Gastroesophageal sphincter (tissue), 3 donors: ENCODE results near the gene SPECC1L.

ENCODE experiments used
- POLR2AphosphoS5 ChIP-seq: sonication (generic); formaldehyde crosslinking; IDR thresholded peaks from one replicate; pipeline ENCODE4 v1.6.1; 2017; ENCODE audit warnings: antibody characterized with exemption
- TF ChIP-seq, protein P1 (sequence below), 4 experiments: fragments of 200-600 bp in 2 of 4; fragments of 450-650 bp in 2 of 4; sonication (generic) in 1 of 4; IDR thresholded peaks; one replicate each; pipeline ENCODE4 v1.5.1; 2017 to 2019; ENCODE audit warnings: antibody characterized with exemption in 4 of 4, mild to moderate bottlenecking in 2 of 4, moderate library complexity in 2 of 4

DNA sequence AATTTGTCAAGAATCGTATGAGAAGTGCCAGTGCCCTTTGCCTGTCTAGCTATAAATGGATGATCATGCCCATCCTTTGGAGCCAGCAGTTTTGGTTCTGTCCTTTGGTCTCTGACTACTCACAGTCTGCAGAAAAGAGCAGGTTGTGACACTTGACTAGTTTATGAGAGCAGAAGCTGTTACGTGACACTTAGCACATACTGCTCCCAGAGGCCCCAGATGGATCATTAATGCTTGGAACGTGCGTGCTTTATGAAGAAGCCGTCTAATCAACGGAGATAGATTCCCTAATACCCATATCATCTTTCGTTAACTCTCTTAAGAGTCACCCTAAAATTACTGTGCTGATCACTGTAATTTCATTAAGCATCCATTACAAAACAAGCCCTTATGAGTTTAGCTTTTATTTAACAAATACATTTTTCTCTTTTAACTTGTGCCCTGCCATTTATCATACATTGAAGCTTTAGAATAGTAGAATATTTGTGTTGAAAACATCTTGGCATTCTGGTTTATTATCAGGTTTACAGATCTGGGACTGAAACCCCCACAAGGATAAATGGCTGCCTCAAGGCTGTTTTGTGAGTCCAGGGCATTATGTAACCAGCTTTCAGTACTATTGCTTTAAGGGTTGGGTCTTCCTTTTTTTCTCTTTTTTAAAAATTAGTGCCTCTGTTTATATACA lies 109.7 kb downstream of the SPECC1L start:
- TF ChIP-seq, protein P1, sequence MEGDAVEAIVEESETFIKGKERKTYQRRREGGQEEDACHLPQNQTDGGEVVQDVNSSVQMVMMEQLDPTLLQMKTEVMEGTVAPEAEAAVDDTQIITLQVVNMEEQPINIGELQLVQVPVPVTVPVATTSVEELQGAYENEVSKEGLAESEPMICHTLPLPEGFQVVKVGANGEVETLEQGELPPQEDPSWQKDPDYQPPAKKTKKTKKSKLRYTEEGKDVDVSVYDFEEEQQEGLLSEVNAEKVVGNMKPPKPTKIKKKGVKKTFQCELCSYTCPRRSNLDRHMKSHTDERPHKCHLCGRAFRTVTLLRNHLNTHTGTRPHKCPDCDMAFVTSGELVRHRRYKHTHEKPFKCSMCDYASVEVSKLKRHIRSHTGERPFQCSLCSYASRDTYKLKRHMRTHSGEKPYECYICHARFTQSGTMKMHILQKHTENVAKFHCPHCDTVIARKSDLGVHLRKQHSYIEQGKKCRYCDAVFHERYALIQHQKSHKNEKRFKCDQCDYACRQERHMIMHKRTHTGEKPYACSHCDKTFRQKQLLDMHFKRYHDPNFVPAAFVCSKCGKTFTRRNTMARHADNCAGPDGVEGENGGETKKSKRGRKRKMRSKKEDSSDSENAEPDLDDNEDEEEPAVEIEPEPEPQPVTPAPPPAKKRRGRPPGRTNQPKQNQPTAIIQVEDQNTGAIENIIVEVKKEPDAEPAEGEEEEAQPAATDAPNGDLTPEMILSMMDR (IDR thresholded peaks at IDR 0.05): no peak
- TF ChIP-seq POLR2AphosphoS5: no peak
